Psoas muscle (tissue), 8 donors: Measurements from ENCODE around the gene COL25A1. TPM values are rescaled to one million over a fixed set of nuclear protein-coding genes. Genes with fewer than 3 reads are reported as not detected.

Experiments used
- ATAC-seq, 4 donors: fragments of 200-7000 bp; cut with Tn5 transposase; one replicate each; pipeline ENCODE4 v1.9.1; 2020; ENCODE audit warnings: moderate library complexity in 3 of 4, mild to moderate bottlenecking in 2 of 4
- DNase-seq, 2 donors: peaks; one replicate each; pipeline ENCODE4 v3.0.0-alpha.2; 2020
- H3K27ac ChIP-seq: fragments of 200-600 bp; one replicate; pipeline ENCODE4 v1.8.0; 2022
- H3K27me3 ChIP-seq, 3 donors: fragments of 200-600 bp in 1 of 3; one replicate each; pipeline versions ENCODE4 v1.6.1 to v1.8.0; 2013 to 2022; ENCODE audit warnings: low read length in 2 of 3, mild to moderate bottlenecking in 2 of 3, moderate library complexity in 1 of 3; ENCODE audit not compliant: insufficient read depth in 3 of 3
- H3K36me3 ChIP-seq, 2 donors: fragments of 200-600 bp in 1 of 2; one replicate each; pipeline versions ENCODE4 v1.6.1 to v1.8.0; 2013 to 2022; ENCODE audit warnings: low read depth in 1 of 2, mild to moderate bottlenecking in 1 of 2, moderate library complexity in 1 of 2; ENCODE audit not compliant: insufficient read depth in 1 of 2
- H3K4me1 ChIP-seq: fragments of 200-600 bp; one replicate; pipeline ENCODE4 v1.8.0; 2022
- H3K4me3 ChIP-seq: fragments of 200-600 bp; one replicate; pipeline ENCODE4 v1.8.0; 2022; ENCODE audit warnings: mild to moderate bottlenecking
- H3K9me3 ChIP-seq: fragments of 200-600 bp; one replicate; pipeline ENCODE4 v1.8.0; 2022
- CTCF ChIP-seq: fragments of 200-600 bp; IDR thresholded peaks from one replicate; pipeline ENCODE4 v1.8.0; 2022; ENCODE audit warnings: antibody characterized with exemption
- WGBS, 3 donors: extraction: QIAGEN DNeasy Blood & Tissue Kit; methylation state at CpG; one replicate each; pipeline versions ENCODE4 v1.1.6 to v1.1.7; 2013; 5-methylcytosine and 5-hydroxymethylcytosine counted together
- intact Hi-C, 2 donors: fragments of 100-400 bp; cut with DNase I; formaldehyde crosslinking; loops; one replicate each; pipeline versions ENCODE4 v1.11.0 to v1.14.2; 2022
- polyA plus RNA-seq, 3 donors: library from polyadenylated mRNA; stranded (reverse); fragments of 200-250 nt; gene quantifications; one replicate each; pipeline ENCODE4 v1.2.3, GENCODE V29; 2013
- total RNA-seq, 4 donors: library from RNA; stranded (reverse); fragmentation: NEBNext Ultra II Directional in 2 of 4; extraction: Animal tissue kit (Norgen Biotek cat#: 25700) in 2 of 4; gene quantifications; one replicate each; pipeline versions ENCODE4 v1.2.1 to v1.2.4, GENCODE V29; 2021 to 2023
- donor health status: healthy with polysubstance abuse.
- donor health status: DM: no; HTN: no; CAD: no; lungs with moderate emphysema.
- donor health status: Bipolar disorder and iron deficiency.
- donor health status: healthy.
- donor health status: DM: yes; HTN: yes; CAD: no.
- donor health status: DM: no; HTN: no; CAD: no.
- donor health status: DM: no; HTN: no; CAD: no.
- donor health status: DM: yes; HTN: yes; CAD: no.

Gene COL25A1
- total and polyA plus RNA-seq, 7 donors, result 0.14 to 1.5 (median 0.36) TPM

- Histone ChIP-seq H3K9me3 (no peaks in the 10 kb centered on the region), H3K36me3 (no peaks in the 10 kb centered on the region), H3K4me3 (no peak overlapping the region), H3K4me1 (no peaks in the 10 kb centered on the region), H3K27ac (no peak overlapping the region), H3K27me3 (no peaks in the 10 kb centered on the region)
- ATAC-seq (peak in 2 of 4 donors; percentile 30 to 42), DNase-seq (no peak)
- intact Hi-C loops, result no loop called here
- TF ChIP-seq CTCF, result no peak
- WGBS, 3 donors, result 31 to 53% (median 41%) methylated on average over 7 of the region's 7 CpGs
Observed at GRCh38 chr4:109157696-109158095, 144.8 kb downstream of the COL25A1 start.

GRCh38 chr4:109157205-109157604, 145.3 kb downstream of the COL25A1 start:
- TF ChIP-seq CTCF, result no peak
- H3K36me3 ChIP-seq, result no peaks in the 10 kb centered on the region
- H3K9me3 ChIP-seq, result no peaks in the 10 kb centered on the region
- ATAC-seq, result no peak
- no peak for DNase-seq
- H3K4me3 ChIP-seq, result no peak overlapping the region
- intact Hi-C loops, result no loop called here
- no peak overlapping the region for H3K27ac ChIP-seq
- WGBS, 3 donors, result 85 to 88% (median 88%) methylated on average over 2 of the region's 2 CpGs
- H3K4me1 ChIP-seq, result no peaks in the 10 kb centered on the region
- no peaks in the 10 kb centered on the region for H3K27me3 ChIP-seq

- no peak for TF ChIP-seq CTCF
- Histone ChIP-seq H3K36me3 (no peaks in the 10 kb centered on the region), H3K4me1 (no peaks in the 10 kb centered on the region), H3K27ac (no peak overlapping the region), H3K27me3 (no peaks in the 10 kb centered on the region), H3K9me3 (no peaks in the 10 kb centered on the region), H3K4me3 (no peak overlapping the region)
- 60 to 73% (median 65%) methylated on average over 2 of the region's 2 CpGs for WGBS, 3 donors
- intact Hi-C loops, result no loop called here
- DNase-seq (no peak), ATAC-seq (no peak)
Observed at GRCh38 chr4:109156356-109156755, 146.1 kb downstream of the COL25A1 start.

- DNase-seq, result no peak
- Histone ChIP-seq H3K9me3 (no peaks in the 10 kb centered on the region), H3K4me3 (no peak overlapping the region), H3K36me3 (no peaks in the 10 kb centered on the region), H3K27me3 (no peaks in the 10 kb centered on the region), H3K27ac (no peak overlapping the region), H3K4me1 (no peaks in the 10 kb centered on the region)
- intact Hi-C loops, result no loop called here
- 68 to 76% (median 73%) methylated on average over 4 of the region's 4 CpGs for WGBS, 3 donors
- no peak for TF ChIP-seq CTCF
- no peak for ATAC-seq
Observed at GRCh38 chr4:109155682-109156283, 146.7 kb downstream of the COL25A1 start.

- whole genome bisulfite sequencing, 3 donors, result 67 to 88% (median 80%) methylated on average over 2 of the region's 2 CpGs
- intact Hi-C loops, result no loop called here
- Histone ChIP-seq H3K4me3 (no peak overlapping the region), H3K27ac (no peak overlapping the region), H3K27me3 (no peaks in the 10 kb centered on the region), H3K36me3 (no peaks in the 10 kb centered on the region), H3K4me1 (no peaks in the 10 kb centered on the region), H3K9me3 (no peaks in the 10 kb centered on the region)
- TF ChIP-seq CTCF, result no peak
- ATAC-seq (no peak), DNase-seq (no peak)
Observed at GRCh38 chr4:109155084-109155483, 147.4 kb downstream of the COL25A1 start.
